ENCODE results near the gene NEB. TPM values are rescaled to one million over a fixed set of nuclear protein-coding genes. Genes with fewer than 3 reads are reported as not detected.
"Not testable (repeated sequence)": the region's sequence is repeated elsewhere in the genome, so short reads cannot be mapped to it uniquely, and the experiment has no call there.

NEB gene
- total and polyA plus RNA-seq, 2 of the 13 experiments (the other 11 are each of a cell fraction or from before 2014, with no cell fraction given), result 0.21 to 0.24 TPM

GRCh38 chr2:151601803-151602202, 132.5 kb downstream of the NEB start:
- FAIRE-seq; H3K9ac ChIP-seq (ENCODE audit: insufficient read depth, low read depth, low read length); H3K36me3 ChIP-seq (replicated peaks in 1 of 2; ENCODE audit: control insufficient read depth in 1 of 2, insufficient read depth in 2 of 2, low read length in 2 of 2); BruUV-seq (replicated peaks); intact Hi-C loops (cut with micrococcal nuclease; ENCODE audit: unreplicated experiment); H3K4me1 ChIP-seq (ENCODE audit: insufficient read depth, low read length); POLR2A ChIA-PET; H3K4me2 ChIP-seq (ENCODE audit: low read depth, low read length); H3K27ac ChIP-seq (ENCODE audit: extremely low read length, insufficient read depth, low read length); H4K20me1 ChIP-seq (ENCODE audit: insufficient read depth, low read length); H3K9me3 ChIP-seq (ENCODE audit: low read length); H3K79me2 ChIP-seq (ENCODE audit: insufficient read depth, low read length); H2AFZ ChIP-seq (ENCODE audit: low read length); DNase-seq (ENCODE audit: low spot score); in situ Hi-C loops (cut with HindIII; ENCODE audit: extremely low pct_ligation_motif_present, low pct_unique_long_range_greater_than_20kb); H3K27me3 ChIP-seq (ENCODE audit: control insufficient read depth in 1 of 2, insufficient read depth in 2 of 2, low read length in 2 of 2); CTCF ChIA-PET (ENCODE audit: low intra/inter-chr PET ratio, low total read pairs); H3K4me3 ChIP-seq (replicated peaks in 1 of 3; ENCODE audit: insufficient read depth in 1 of 3, low read depth in 2 of 3, low read length in 3 of 3): not testable (repeated sequence)
- WGBS (ENCODE audit: low lambda C conversion rate), result no CpG with 5 or more reads among the region's 4 CpGs
- peak; percentile 46 for ATAC-seq

- H4K20me1 ChIP-seq (ENCODE audit: insufficient read depth, low read length); POLR2A ChIA-PET; BruUV-seq (replicated peaks); H3K79me2 ChIP-seq (ENCODE audit: insufficient read depth, low read length); H3K9ac ChIP-seq (ENCODE audit: insufficient read depth, low read depth, low read length); CTCF ChIA-PET (ENCODE audit: low intra/inter-chr PET ratio, low total read pairs); FAIRE-seq; DNase-seq (ENCODE audit: low spot score); H3K4me3 ChIP-seq (replicated peaks in 1 of 3; ENCODE audit: insufficient read depth in 1 of 3, low read depth in 2 of 3, low read length in 3 of 3); H3K27me3 ChIP-seq (ENCODE audit: control insufficient read depth in 1 of 2, insufficient read depth in 2 of 2, low read length in 2 of 2); in situ Hi-C loops (cut with HindIII; ENCODE audit: extremely low pct_ligation_motif_present, low pct_unique_long_range_greater_than_20kb); H3K4me2 ChIP-seq (ENCODE audit: low read depth, low read length); H2AFZ ChIP-seq (ENCODE audit: low read length); intact Hi-C loops (cut with micrococcal nuclease; ENCODE audit: unreplicated experiment); H3K9me3 ChIP-seq (ENCODE audit: low read length); H3K27ac ChIP-seq (ENCODE audit: extremely low read length, insufficient read depth, low read length); H3K36me3 ChIP-seq (replicated peaks in 1 of 2; ENCODE audit: control insufficient read depth in 1 of 2, insufficient read depth in 2 of 2, low read length in 2 of 2); H3K4me1 ChIP-seq (ENCODE audit: insufficient read depth, low read length): not testable (repeated sequence)
- ATAC-seq, result peak; percentile 91
- no CpG with 5 or more reads among the region's 4 CpGs for WGBS (ENCODE audit: low lambda C conversion rate)
These were observed 137.2 kb downstream of the NEB start for GRCh38 chr2:151596903-151597608.

DNA sequence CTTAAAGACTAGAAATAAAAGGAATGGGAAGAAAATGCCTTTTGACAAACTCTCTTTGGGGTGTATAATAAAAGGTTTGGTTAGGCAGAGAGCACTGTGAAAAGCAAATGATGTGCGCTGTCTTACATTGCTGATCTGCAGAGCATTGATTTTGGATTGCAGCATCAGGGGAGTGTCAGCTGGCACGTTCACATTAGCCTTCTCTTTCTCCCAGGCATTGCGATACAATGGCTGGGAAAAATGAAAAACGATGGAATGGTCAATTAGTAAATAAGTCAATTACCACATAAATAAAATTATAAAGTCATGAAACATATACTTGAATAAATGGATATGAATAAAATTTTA, 142.4 kb downstream of the NEB start:
- ATAC-seq; FAIRE-seq; H3K9ac ChIP-seq (ENCODE audit: insufficient read depth, low read depth, low read length); H3K79me2 ChIP-seq (ENCODE audit: insufficient read depth, low read length); H3K4me2 ChIP-seq (ENCODE audit: low read depth, low read length); H3K4me3 ChIP-seq (replicated peaks in 1 of 3; ENCODE audit: insufficient read depth in 1 of 3, low read depth in 2 of 3, low read length in 3 of 3); H3K36me3 ChIP-seq (replicated peaks in 1 of 2; ENCODE audit: control insufficient read depth in 1 of 2, insufficient read depth in 2 of 2, low read length in 2 of 2); H3K4me1 ChIP-seq (ENCODE audit: insufficient read depth, low read length); H2AFZ ChIP-seq (ENCODE audit: low read length); BruUV-seq (replicated peaks); DNase-seq (ENCODE audit: low spot score); H3K27me3 ChIP-seq (ENCODE audit: control insufficient read depth in 1 of 2, insufficient read depth in 2 of 2, low read length in 2 of 2); intact Hi-C loops (cut with micrococcal nuclease; ENCODE audit: unreplicated experiment); CTCF ChIA-PET (ENCODE audit: low intra/inter-chr PET ratio, low total read pairs); H3K27ac ChIP-seq (ENCODE audit: extremely low read length, insufficient read depth, low read length); H3K9me3 ChIP-seq (ENCODE audit: low read length); H4K20me1 ChIP-seq (ENCODE audit: insufficient read depth, low read length); POLR2A ChIA-PET; in situ Hi-C loops (cut with HindIII; ENCODE audit: extremely low pct_ligation_motif_present, low pct_unique_long_range_greater_than_20kb): not testable (repeated sequence)
- WGBS (ENCODE audit: low lambda C conversion rate), result 70% methylated on average over 4 of the region's 4 CpGs

DNA sequence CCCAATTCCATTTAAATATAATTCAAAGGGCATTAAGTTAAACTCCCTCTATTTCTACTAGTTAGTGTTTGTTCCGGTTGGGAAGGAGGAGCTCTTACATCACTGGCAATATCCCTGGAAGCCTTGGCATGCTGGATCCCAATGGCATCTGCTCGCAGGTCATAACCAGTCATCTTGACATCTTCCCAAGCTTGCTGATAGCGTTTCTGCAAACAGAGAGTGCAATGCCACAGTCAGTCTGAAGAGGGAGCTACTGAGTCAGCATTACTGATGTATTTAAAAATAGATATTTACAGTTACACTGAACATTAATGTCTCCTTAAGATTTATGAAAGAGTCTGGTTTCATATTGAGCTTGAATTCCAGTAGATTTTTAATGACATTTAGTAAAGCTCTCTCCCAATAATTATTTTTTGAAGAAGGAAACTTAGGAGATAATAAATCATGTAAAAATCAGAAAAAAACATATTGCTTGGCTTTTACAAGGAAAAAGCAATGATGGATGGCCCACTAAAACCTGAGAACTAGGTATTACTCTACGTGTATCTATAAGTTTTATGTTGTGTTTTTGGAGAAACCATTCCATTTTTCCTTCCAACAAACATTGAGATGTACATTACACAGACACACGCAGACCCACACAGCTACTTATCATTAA, 142.9 kb downstream of the NEB start:
- H3K36me3 ChIP-seq (replicated peaks in 1 of 2; ENCODE audit: control insufficient read depth in 1 of 2, insufficient read depth in 2 of 2, low read length in 2 of 2); H3K9me3 ChIP-seq (ENCODE audit: low read length); H3K4me1 ChIP-seq (ENCODE audit: insufficient read depth, low read length); H3K4me3 ChIP-seq (replicated peaks in 1 of 3; ENCODE audit: insufficient read depth in 1 of 3, low read depth in 2 of 3, low read length in 3 of 3); BruUV-seq (replicated peaks); POLR2A ChIA-PET; H3K27me3 ChIP-seq (ENCODE audit: control insufficient read depth in 1 of 2, insufficient read depth in 2 of 2, low read length in 2 of 2); H4K20me1 ChIP-seq (ENCODE audit: insufficient read depth, low read length); H3K27ac ChIP-seq (ENCODE audit: extremely low read length, insufficient read depth, low read length); DNase-seq (ENCODE audit: low spot score); FAIRE-seq; H2AFZ ChIP-seq (ENCODE audit: low read length); H3K79me2 ChIP-seq (ENCODE audit: insufficient read depth, low read length); H3K9ac ChIP-seq (ENCODE audit: insufficient read depth, low read depth, low read length); CTCF ChIA-PET (ENCODE audit: low intra/inter-chr PET ratio, low total read pairs); in situ Hi-C loops (cut with HindIII; ENCODE audit: extremely low pct_ligation_motif_present, low pct_unique_long_range_greater_than_20kb); intact Hi-C loops (cut with micrococcal nuclease; ENCODE audit: unreplicated experiment); H3K4me2 ChIP-seq (ENCODE audit: low read depth, low read length): not testable (repeated sequence)
- 29% methylated on average over 4 of the region's 5 CpGs for WGBS (ENCODE audit: low lambda C conversion rate)
- peak; percentile 66 for ATAC-seq
